ENCODE results near the gene TOX2.
A peak's percentile ranks its signal among the peaks of the same experiment; 100 is the strongest.

Gene TOX2

DNA sequence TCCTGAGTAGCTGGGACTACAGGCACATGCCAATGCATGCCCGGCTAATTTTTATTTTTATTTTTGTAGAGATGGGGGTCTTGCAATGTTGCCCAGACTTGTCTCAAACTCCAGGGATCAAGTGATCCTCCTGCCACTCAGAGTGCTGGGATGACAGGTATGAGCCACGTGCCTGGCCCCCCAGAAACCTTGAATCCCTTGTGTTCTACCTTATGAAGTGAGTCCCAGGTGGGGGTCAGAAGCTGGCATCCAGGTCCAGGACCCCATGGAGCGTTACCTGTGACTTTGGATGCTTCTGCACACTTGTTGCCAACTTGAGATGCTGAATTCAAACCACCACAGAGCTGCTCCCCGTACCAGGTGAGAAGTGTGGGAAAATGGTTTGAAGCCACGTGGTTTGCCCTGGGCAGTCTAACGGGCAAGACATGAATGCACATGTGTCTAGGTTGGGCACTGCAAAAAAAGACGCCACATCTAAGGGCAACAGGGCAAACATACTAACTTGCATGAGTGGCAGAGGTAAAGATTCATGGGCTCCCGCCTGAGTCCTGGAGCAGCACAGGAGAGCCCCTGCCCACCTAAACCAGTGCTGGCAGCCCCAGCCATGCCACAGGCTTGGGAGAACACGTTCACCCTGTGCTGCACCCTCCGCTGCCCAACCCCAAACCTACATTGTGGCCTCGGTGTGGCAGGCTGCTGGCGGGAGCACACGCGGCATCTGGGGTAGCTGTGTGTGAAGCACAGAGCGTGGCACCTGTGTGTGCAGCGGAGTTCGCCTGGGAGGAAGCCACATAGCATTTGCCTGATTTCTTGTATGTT is 171.2 kb downstream of the TOX2 start:
- Histone ChIP-seq H2AK5ac (ENCODE audit: low read length) (no peak overlapping the region), H2BK120ac (ENCODE audit: low read depth, low read length) (no peak overlapping the region), H4K5ac (ENCODE audit: low read length) (no peak overlapping the region), H2BK5ac (ENCODE audit: low read length) (no peak overlapping the region), H3K9ac (ENCODE audit: low read length) (no peak overlapping the region), H3K36me3 (ENCODE audit: control insufficient read depth, insufficient read depth, low read length) (no peaks in the 10 kb centered on the region), H3K27me3 (ENCODE audit: insufficient read depth, low read length, poor library complexity) (no peaks in the 10 kb centered on the region), H3K4me2 (ENCODE audit: low read length) (no peak overlapping the region), H3K23ac (ENCODE audit: low read length) (no peak overlapping the region), H3K4ac (ENCODE audit: low read depth, low read length) (no peak overlapping the region), H3K18ac (ENCODE audit: low read length) (no peak overlapping the region), H3K27ac (ENCODE audit: low read depth, low read length) (no peak overlapping the region), H3K56ac (ENCODE audit: low read length) (no peak overlapping the region), H2BK15ac (replicated peaks; ENCODE audit: low read depth) (no peak overlapping the region), H3K79me2 (ENCODE audit: control insufficient read depth, insufficient read depth, low read length) (no peaks in the 10 kb centered on the region), H3K79me1 (ENCODE audit: low read length) (no peaks in the 10 kb centered on the region), H3K4me1 (ENCODE audit: control insufficient read depth, low read depth, low read length) (no peaks in the 10 kb centered on the region), H3K4me3 (ENCODE audit: low read length) (no peak overlapping the region), H4K8ac (ENCODE audit: low read depth, low read length) (no peak overlapping the region)
- no peak for DNase-seq
- WGBS (ENCODE audit: extremely low coverage, insufficient coverage, low lambda C conversion rate), result no CpG with 5 or more reads among the region's 17 CpGs

DNA sequence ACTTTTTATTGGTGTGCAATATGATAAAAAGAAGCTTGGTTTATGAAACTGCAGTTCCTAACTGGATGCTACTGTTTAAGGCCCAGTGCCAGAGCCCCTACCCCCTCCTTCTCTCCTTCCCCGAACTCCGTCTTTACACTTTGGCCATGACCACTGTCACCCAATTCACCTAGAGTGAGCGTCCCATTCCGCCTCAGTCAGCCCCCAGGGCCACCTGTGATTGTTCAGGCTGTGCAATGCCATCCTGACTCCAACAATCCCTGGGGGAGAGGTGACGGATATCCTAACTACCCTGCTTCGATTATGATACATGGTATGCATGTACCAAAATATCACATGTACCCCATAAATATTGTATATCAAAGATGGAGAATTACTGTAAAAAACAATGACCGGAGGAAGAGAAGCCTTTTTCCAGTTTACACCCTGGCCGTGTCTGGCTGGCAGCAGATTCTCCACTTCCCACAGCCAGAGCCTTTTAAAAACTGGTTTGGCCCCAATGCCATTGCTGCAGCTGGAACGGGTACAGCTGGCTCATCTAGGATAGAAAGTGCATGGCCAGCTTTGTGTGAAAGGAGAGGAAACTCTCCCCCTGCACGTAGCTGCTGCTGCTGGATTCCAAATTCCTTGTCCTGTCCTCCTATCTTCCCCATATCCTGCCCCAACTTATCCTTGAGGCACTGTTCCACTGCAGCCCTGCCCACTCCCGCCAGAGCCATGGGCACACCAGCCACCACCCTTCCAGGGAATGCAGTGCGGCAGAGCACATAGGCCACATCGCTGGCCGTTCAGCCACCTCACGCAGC is 172.6 kb downstream of the TOX2 start:
- DNase-seq, result no peak
- Histone ChIP-seq H3K4me3 (ENCODE audit: low read length) (no peak overlapping the region), H3K79me2 (ENCODE audit: control insufficient read depth, insufficient read depth, low read length) (no peaks in the 10 kb centered on the region), H2BK120ac (ENCODE audit: low read depth, low read length) (no peak overlapping the region), H2AK5ac (ENCODE audit: low read length) (no peak overlapping the region), H3K4me1 (ENCODE audit: control insufficient read depth, low read depth, low read length) (no peaks in the 10 kb centered on the region), H3K23ac (ENCODE audit: low read length) (no peak overlapping the region), H3K79me1 (ENCODE audit: low read length) (no peaks in the 10 kb centered on the region), H3K4ac (ENCODE audit: low read depth, low read length) (no peak overlapping the region), H3K18ac (ENCODE audit: low read length) (no peak overlapping the region), H3K56ac (ENCODE audit: low read length) (no peak overlapping the region), H4K8ac (ENCODE audit: low read depth, low read length) (no peak overlapping the region), H3K4me2 (ENCODE audit: low read length) (no peak overlapping the region), H4K5ac (ENCODE audit: low read length) (no peak overlapping the region), H3K27me3 (ENCODE audit: insufficient read depth, low read length, poor library complexity) (no peaks in the 10 kb centered on the region), H3K9ac (ENCODE audit: low read length) (no peak overlapping the region), H3K27ac (ENCODE audit: low read depth, low read length) (no peak overlapping the region), H3K36me3 (ENCODE audit: control insufficient read depth, insufficient read depth, low read length) (no peaks in the 10 kb centered on the region), H2BK15ac (replicated peaks; ENCODE audit: low read depth) (no peak overlapping the region), H2BK5ac (ENCODE audit: low read length) (no peak overlapping the region)
- WGBS (ENCODE audit: extremely low coverage, insufficient coverage, low lambda C conversion rate), result no CpG with 5 or more reads among the region's 15 CpGs

DNA sequence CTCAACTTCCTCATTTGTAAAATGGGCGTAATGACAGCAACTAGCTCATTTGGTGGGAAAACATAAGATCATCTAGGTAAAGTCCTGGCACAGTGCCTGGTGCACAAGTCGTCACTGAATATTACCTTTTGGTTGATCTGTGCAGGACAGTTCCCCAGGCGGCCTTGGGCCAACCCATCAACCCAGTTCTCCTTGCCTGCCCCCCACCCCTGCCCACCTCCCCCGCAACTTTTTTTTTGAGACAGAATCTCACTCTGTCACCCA is 173.1 kb downstream of the TOX2 start:
- no CpG with 5 or more reads among the region's 4 CpGs for WGBS (ENCODE audit: extremely low coverage, insufficient coverage, low lambda C conversion rate)

DNA sequence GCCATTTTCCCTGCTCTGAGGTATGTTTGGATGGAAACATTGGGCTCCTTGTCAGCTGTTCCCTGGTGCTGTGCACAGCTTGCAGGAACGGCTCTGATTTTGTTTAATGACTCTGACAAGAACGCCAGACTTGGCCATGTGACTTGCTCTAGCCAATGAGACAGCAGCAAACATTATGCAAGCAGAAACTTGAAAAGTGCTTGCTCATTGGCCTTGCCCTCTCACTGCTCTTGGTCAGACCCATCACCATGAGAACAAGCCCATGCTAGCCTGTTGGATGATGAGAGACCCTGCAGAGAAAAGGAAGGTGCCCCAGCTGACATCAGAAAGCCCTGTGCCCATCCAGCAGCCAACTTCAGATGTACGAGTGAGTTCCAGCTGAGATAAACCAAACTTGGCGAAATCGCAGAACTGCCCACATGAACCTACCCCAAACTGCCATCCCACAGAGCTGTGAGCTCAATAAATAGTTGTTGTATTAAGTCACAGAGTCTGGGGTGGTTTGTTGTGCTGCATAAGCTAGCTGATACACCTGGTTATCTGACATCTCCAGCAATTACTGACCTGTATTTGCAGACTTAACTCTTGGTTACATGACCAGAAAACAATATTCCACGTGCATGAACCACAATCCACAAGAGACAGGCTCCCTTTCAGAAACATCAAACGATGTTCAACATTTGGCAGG is 175.5 kb downstream of the TOX2 start:
- H3K18ac ChIP-seq (ENCODE audit: low read length), result no peak overlapping the region
- no peaks in the 10 kb centered on the region for H3K36me3 ChIP-seq (ENCODE audit: control insufficient read depth, insufficient read depth, low read length)
- H4K5ac ChIP-seq (ENCODE audit: low read length), result no peak overlapping the region
- no CpG with 5 or more reads among the region's 7 CpGs for WGBS (ENCODE audit: extremely low coverage, insufficient coverage, low lambda C conversion rate)
- no peak overlapping the region for H4K8ac ChIP-seq (ENCODE audit: low read depth, low read length)
- H2BK15ac ChIP-seq (replicated peaks; ENCODE audit: low read depth), result no peak overlapping the region
- H3K4me1 ChIP-seq (ENCODE audit: control insufficient read depth, low read depth, low read length), result no peaks in the 10 kb centered on the region
- no peak overlapping the region for H3K23ac ChIP-seq (ENCODE audit: low read length)
- H3K4ac ChIP-seq (ENCODE audit: low read depth, low read length), result no peak overlapping the region
- no peaks in the 10 kb centered on the region for H3K27me3 ChIP-seq (ENCODE audit: insufficient read depth, low read length, poor library complexity)
- no peaks in the 10 kb centered on the region for H3K79me2 ChIP-seq (ENCODE audit: control insufficient read depth, insufficient read depth, low read length)
- no peak overlapping the region for H3K56ac ChIP-seq (ENCODE audit: low read length)
- H3K4me3 ChIP-seq (ENCODE audit: low read length), result no peak overlapping the region
- H3K27ac ChIP-seq (ENCODE audit: low read depth, low read length), result no peak overlapping the region
- peak; percentile 63 for DNase-seq
- H2BK5ac ChIP-seq (ENCODE audit: low read length), result no peak overlapping the region
- H3K4me2 ChIP-seq (ENCODE audit: low read length), result no peak overlapping the region
- H3K9ac ChIP-seq (ENCODE audit: low read length), result no peak overlapping the region
- no peaks in the 10 kb centered on the region for H3K79me1 ChIP-seq (ENCODE audit: low read length)
- H2BK120ac ChIP-seq (ENCODE audit: low read depth, low read length), result no peak overlapping the region
- H2AK5ac ChIP-seq (ENCODE audit: low read length), result no peak overlapping the region

More for the DNA sequence above, 173.1 kb downstream of the TOX2 start:
- H3K56ac ChIP-seq (ENCODE audit: low read length), result no peak overlapping the region
- no peak overlapping the region for H3K4me3 ChIP-seq (ENCODE audit: low read length)
- no peak overlapping the region for H4K5ac ChIP-seq (ENCODE audit: low read length)
- no peak overlapping the region for H3K18ac ChIP-seq (ENCODE audit: low read length)
- H3K79me2 ChIP-seq (ENCODE audit: control insufficient read depth, insufficient read depth, low read length), result no peaks in the 10 kb centered on the region
- H4K8ac ChIP-seq (ENCODE audit: low read depth, low read length), result no peak overlapping the region
- H2BK120ac ChIP-seq (ENCODE audit: low read depth, low read length), result no peak overlapping the region
- no peak for DNase-seq
- no peak overlapping the region for H2BK5ac ChIP-seq (ENCODE audit: low read length)
- H3K27me3 ChIP-seq (ENCODE audit: insufficient read depth, low read length, poor library complexity), result no peaks in the 10 kb centered on the region
- H2AK5ac ChIP-seq (ENCODE audit: low read length), result no peak overlapping the region
- no peak overlapping the region for H3K4me2 ChIP-seq (ENCODE audit: low read length)
- H3K27ac ChIP-seq (ENCODE audit: low read depth, low read length), result no peak overlapping the region
- H3K9ac ChIP-seq (ENCODE audit: low read length), result no peak overlapping the region
- H3K36me3 ChIP-seq (ENCODE audit: control insufficient read depth, insufficient read depth, low read length), result no peaks in the 10 kb centered on the region
- H2BK15ac ChIP-seq (replicated peaks; ENCODE audit: low read depth), result no peak overlapping the region
- H3K4ac ChIP-seq (ENCODE audit: low read depth, low read length), result no peak overlapping the region
- no peaks in the 10 kb centered on the region for H3K79me1 ChIP-seq (ENCODE audit: low read length)
- H3K23ac ChIP-seq (ENCODE audit: low read length), result no peak overlapping the region
- no peaks in the 10 kb centered on the region for H3K4me1 ChIP-seq (ENCODE audit: control insufficient read depth, low read depth, low read length)

DNA sequence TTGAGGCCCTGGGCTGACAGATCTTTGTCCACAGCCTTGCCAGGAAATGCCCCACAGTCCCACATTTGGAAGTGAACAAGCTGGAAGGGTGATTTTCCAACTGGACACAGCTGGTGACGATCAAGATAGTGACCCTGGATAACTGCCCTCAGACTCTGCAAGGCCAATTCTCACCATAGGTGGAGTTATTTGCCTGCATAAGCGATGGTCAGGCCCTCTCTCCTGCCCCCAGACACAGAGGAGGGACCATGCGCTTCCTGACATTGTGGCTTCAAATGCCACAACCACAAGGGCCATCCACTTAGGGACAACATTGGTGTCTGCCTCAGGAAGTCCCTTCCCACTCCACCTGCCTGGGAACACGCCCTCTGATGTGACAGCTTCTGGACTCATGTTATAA is 176.4 kb downstream of the TOX2 start:
- Histone ChIP-seq H3K36me3 (ENCODE audit: control insufficient read depth, insufficient read depth, low read length) (no peaks in the 10 kb centered on the region), H3K4me1 (ENCODE audit: control insufficient read depth, low read depth, low read length) (no peaks in the 10 kb centered on the region), H2BK15ac (replicated peaks; ENCODE audit: low read depth) (no peak overlapping the region), H3K4me2 (ENCODE audit: low read length) (no peak overlapping the region), H3K4ac (ENCODE audit: low read depth, low read length) (no peak overlapping the region), H3K9ac (ENCODE audit: low read length) (no peak overlapping the region), H3K79me1 (ENCODE audit: low read length) (no peaks in the 10 kb centered on the region), H2BK5ac (ENCODE audit: low read length) (no peak overlapping the region), H3K27ac (ENCODE audit: low read depth, low read length) (no peak overlapping the region), H4K8ac (ENCODE audit: low read depth, low read length) (no peak overlapping the region), H3K56ac (ENCODE audit: low read length) (no peak overlapping the region), H3K79me2 (ENCODE audit: control insufficient read depth, insufficient read depth, low read length) (no peaks in the 10 kb centered on the region), H2BK120ac (ENCODE audit: low read depth, low read length) (no peak overlapping the region), H4K5ac (ENCODE audit: low read length) (no peak overlapping the region), H2AK5ac (ENCODE audit: low read length) (no peak overlapping the region), H3K18ac (ENCODE audit: low read length) (no peak overlapping the region), H3K23ac (ENCODE audit: low read length) (no peak overlapping the region), H3K27me3 (ENCODE audit: insufficient read depth, low read length, poor library complexity) (no peaks in the 10 kb centered on the region), H3K4me3 (ENCODE audit: low read length) (no peak overlapping the region)
- DNase-seq, result peak; percentile 54
- WGBS (ENCODE audit: extremely low coverage, insufficient coverage, low lambda C conversion rate), result no CpG with 5 or more reads among the region's 4 CpGs
